ENCODE results near the gene CAV3. TPM values are rescaled to one million over a fixed set of nuclear protein-coding genes. Genes with fewer than 3 reads are reported as not detected.

CAV3 gene
- total RNA-seq, 3 donors from 2014 or later = not detected

DNA sequence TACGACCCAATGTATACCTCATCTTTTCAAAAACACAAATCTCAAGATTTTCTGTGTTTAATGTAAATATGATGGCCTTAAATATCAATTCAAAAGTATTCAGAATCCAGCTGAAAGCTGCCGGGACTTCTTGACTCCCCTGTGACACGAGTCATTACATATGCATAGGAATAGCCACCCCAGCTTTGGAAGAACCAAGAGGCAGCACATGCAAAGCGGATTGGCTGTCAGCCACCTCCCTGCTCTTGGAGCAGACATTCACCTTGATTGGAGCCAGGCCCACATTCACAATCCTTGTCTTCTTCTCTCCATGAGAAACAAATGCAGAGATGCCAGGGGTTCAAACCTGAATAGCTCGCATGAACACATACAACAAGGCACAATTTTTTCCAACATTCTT is 10.8 kb upstream of the CAV3 start:
- intact Hi-C loops (cut with DNase I, micrococcal nuclease) = no loop called here
- H3K4me1 ChIP-seq (ENCODE audit: low read depth) = no peaks in the 10 kb centered on the region
- H3K36me3 ChIP-seq (ENCODE audit: low read depth) = no peaks in the 10 kb centered on the region
- ATAC-seq (no peak), DNase-seq (no peak)
- no peak overlapping the region for H3K4me3 ChIP-seq
- no peaks in the 10 kb centered on the region for H3K9me3 ChIP-seq
- TF ChIP-seq, protein P1, sequence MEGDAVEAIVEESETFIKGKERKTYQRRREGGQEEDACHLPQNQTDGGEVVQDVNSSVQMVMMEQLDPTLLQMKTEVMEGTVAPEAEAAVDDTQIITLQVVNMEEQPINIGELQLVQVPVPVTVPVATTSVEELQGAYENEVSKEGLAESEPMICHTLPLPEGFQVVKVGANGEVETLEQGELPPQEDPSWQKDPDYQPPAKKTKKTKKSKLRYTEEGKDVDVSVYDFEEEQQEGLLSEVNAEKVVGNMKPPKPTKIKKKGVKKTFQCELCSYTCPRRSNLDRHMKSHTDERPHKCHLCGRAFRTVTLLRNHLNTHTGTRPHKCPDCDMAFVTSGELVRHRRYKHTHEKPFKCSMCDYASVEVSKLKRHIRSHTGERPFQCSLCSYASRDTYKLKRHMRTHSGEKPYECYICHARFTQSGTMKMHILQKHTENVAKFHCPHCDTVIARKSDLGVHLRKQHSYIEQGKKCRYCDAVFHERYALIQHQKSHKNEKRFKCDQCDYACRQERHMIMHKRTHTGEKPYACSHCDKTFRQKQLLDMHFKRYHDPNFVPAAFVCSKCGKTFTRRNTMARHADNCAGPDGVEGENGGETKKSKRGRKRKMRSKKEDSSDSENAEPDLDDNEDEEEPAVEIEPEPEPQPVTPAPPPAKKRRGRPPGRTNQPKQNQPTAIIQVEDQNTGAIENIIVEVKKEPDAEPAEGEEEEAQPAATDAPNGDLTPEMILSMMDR (IDR thresholded peaks at IDR 0.05) = no peak

DNA sequence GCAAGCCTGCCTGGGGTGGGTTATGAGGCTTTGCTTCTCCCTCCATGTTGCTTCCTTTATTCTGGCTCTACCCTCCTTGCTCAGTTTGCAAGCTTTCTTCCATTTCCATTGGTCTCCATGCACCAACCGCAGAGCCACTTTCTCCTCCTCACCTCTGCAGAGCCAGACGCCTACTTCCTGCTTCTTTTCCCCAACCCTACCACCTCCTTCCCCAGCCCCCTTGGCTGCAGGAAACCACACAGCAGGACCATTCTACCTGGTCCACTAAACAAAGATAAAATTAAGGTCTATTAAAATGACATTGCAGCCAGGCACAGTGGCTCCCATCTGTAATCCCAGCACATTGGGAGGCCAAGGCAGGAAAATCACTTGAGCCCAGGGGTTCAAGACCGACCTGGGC is 10.0 kb upstream of the CAV3 start:
- DNase-seq (no peak), ATAC-seq (no peak)
- Histone ChIP-seq H3K4me3 (no peak overlapping the region), H3K9me3 (no peaks in the 10 kb centered on the region), H3K4me1 (ENCODE audit: low read depth) (no peaks in the 10 kb centered on the region), H3K36me3 (ENCODE audit: low read depth) (no peaks in the 10 kb centered on the region)
- TF ChIP-seq, protein P1 (IDR thresholded peaks at IDR 0.05) = no peak
- intact Hi-C loops (cut with DNase I, micrococcal nuclease) = no loop called here

DNA sequence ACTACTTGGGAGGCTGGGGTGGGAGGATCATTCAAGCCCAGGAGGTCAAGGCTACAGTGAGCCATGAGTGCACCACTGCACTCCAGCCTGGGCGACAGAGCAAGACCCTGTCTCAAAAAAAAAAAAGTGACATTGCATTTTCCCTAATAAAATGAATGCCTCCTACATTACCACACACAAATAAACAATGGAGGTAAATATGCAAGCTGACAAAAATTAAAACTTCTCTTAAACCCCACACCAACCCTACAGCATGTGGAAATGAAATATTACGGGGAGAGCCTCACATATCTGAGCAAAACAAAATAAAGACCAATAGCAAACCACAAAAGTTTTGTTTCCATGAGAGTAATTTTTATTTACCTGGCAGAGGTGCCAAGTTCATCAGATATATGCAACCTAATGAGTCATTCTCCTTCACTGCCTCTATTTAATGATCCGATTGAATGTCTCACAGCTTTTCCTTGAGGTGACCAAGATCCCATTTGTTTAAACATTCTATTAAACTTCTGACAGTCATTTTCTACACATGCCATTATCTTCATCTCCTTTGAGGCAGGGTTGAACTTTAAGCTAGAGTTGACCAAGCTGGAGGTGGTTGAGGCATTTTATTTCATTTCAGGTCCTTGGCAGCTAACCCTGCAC is 9.4 kb upstream of the CAV3 start:
- Histone ChIP-seq H3K9me3 (no peaks in the 10 kb centered on the region), H3K4me1 (ENCODE audit: low read depth) (no peaks in the 10 kb centered on the region), H3K36me3 (ENCODE audit: low read depth) (no peaks in the 10 kb centered on the region), H3K4me3 (no peak overlapping the region)
- TF ChIP-seq, protein P1 (IDR thresholded peaks at IDR 0.05) = no peak
- DNase-seq (no peak), ATAC-seq (no peak)
- intact Hi-C loops (cut with DNase I, micrococcal nuclease) = no loop called here

DNA sequence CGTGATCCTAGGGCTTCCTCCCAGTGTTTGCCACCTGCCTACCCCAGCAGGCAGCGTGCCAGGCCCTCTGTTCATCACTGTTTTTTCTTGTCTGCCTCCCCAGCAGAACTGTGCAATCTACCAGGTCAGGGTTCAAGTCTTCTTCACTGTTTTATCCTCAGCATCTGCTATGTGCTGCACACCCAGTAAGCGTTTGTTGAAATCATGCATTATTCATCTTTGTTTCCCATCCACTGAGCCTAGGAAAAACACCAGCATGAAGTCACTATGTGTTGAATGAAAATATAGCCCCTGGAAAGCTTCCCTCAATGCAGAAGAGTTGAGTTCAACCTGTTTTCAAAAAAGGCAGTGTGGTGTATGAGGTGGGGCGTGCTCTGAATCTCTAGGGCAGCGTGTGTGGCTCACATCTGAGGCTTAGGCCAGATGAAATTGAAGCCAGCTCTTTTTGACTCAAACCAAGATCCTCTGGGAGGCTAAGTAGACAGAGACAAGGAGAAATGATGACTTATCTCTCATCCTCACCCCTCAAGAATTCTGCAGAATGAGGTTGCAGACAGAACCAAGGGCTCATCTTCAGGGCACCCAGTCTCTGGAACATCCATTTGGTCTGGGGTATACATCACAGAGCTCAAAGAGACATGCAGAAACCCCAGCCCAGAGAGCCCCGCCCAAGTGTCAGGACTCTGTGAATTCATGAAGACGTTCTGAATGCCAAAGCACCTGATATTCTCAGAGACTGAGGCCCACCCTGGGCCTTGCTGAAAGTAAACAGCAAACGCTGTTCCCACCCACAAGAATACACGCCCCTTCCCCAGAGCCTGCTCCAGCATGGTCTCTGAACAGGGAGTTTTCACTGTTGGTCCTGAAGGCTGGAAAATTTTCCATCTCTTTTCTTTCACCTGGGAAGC is 5.7 kb upstream of the CAV3 start:
- TF ChIP-seq, protein P1 (IDR thresholded peaks at IDR 0.05) = no peak
- intact Hi-C loops (cut with DNase I, micrococcal nuclease) = no loop called here
- DNase-seq (no peak), ATAC-seq (no peak)
- Histone ChIP-seq H3K9me3 (no peaks in the 10 kb centered on the region), H3K4me1 (ENCODE audit: low read depth) (no peaks in the 10 kb centered on the region), H3K4me3 (no peak overlapping the region), H3K36me3 (ENCODE audit: low read depth) (no peaks in the 10 kb centered on the region)

DNA sequence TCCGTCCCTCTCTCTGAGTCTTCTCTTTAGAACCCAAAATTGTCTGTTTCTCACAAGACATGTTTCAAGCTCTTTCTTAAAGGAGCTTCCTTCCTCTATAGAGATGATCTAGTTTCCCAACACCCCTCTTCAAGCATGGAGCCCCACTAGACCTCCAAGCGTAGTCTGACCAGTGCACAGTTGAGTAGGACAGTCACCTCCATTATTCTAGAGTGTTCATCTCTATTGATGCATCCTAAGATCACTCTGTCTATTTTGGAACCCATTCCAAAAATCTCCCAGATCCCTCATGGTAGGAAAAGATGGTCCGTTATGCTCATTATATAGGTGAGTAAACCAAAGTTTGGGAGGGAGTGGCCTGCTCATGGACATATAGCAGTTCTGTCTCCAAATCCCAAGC is 4.1 kb upstream of the CAV3 start:
- no peaks in the 10 kb centered on the region for H3K4me1 ChIP-seq (ENCODE audit: low read depth)
- intact Hi-C loops (cut with DNase I, micrococcal nuclease) = no loop called here
- TF ChIP-seq, protein P1 (IDR thresholded peaks at IDR 0.05) = no peak
- no peaks in the 10 kb centered on the region for H3K9me3 ChIP-seq
- H3K36me3 ChIP-seq (ENCODE audit: low read depth) = no peaks in the 10 kb centered on the region
- H3K4me3 ChIP-seq = no peak overlapping the region
- no peak for DNase-seq
- ATAC-seq = no peak
